Ammon's horn (tissue), 1 donor: Measurements from ENCODE around the gene TMEM61.
"Not testable (repeated sequence)": the region's sequence is repeated elsewhere in the genome, so short reads cannot be mapped to it uniquely, and the experiment has no call there.

ENCODE experiments used
- DNase-seq: peaks from one replicate; pipeline ENCODE4 v3.0.0-alpha.2; 2016; ENCODE audit warnings: low spot score

TMEM61 gene

DNA sequence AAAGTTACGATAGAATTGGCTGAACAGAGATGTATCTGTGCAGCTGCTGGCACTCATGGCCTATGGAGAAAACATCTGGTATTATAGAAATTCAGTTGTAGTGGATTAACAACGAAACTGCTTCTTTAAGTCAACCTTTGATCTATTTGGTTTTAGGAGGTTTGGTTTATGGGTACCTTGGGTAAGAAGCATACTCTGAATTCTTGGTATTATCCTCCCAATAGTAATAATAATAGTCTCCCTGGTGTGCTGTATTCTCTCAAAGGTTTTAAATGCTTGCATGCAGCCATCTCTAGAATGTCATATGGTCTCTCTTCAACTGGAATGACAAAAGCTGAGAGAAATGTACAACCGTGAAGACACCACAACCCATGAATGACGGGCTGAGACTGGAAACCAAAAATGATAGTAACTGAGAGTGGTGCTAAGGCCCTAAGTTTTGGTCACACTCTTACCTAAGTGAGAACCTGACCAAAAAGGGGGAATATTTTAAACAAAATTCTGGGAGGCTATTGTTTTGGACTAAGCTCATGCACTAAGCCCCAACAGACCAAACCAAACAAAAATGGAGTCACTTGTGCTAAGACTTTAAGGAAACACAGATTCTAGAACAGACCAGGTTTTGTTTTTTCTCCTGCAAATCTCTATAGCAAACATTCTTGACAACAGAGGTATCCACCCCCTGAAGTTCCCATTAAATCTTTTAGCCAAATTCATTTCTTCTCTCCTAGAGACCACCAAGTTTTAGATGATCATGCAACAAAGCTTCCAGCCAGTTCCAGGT, 17.6 kb upstream of the TMEM61 start:
- DNase-seq: no peak

DNA sequence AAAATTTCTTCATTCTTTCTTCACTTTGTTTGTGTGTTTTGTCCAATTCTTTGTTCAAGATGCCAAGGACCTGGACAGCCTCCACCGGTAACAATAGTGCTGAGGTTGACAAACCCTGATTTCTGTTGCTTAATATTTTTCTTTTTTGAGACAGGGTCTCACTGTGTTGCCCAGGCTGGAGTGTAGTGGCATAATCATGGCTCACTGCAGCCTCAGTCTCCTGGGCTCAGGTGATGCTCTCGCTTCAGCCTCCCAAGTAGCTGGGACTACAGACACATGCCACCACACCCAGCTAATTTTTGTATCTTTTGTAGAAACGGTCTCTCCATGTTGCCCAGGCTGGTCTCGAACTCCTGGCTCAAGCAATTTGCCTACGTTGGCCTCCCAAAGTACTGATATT, 16.6 kb upstream of the TMEM61 start:
- not testable (repeated sequence) for DNase-seq

DNA sequence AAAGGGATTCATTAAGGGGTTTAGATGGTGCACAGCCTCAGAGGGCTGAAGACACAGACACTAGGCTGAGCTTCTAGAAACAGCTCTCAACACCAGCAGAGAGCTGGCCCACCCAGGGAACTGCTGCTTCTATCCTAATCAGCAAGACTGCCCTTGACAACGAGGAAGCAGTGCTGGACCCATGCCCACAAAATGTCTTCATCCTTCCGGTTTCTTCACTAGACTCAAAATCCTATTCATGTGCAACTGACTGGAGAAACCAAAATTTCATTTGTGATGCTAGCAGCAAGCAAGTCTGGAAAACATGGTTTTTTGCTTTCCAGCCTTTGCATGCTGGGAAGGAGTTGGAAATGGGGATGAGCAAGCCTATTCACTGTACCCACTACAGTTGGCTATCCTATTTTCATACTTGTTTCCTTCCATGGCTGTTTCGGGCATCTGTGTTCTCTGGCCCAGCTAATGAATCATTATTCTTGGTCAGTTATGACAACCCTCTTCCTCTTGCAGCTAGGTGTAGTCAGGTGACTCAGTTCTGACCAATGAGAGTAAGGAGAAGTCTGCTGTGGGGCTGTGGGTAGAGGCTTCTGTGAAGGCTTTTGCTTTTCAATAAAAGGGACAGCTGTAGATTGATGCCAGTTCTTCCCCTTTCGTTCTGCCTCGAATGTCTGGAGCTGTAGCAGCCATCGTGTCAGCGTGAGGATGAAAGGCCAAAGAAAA, 14.6 kb upstream of the TMEM61 start:
- peak; percentile 39 for DNase-seq

DNA sequence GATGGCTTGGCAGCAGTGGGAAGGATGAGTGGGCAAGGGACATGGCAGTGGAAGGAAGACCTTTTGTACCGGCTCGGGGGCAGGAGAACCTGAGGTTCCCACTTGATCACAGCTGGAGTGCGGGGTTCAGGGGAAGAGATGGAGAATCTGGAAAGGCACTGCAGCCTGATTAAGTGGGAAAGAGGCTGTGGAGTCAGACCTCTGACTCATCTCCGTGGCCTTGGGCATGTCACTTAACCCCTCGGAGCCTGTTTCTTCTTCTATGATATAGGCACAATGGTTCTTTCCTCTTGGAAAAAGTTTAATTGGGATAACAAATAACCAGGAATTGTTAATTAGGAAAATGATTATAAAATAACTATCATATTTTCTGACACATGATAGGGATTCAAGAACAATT, 13.1 kb upstream of the TMEM61 start:
- no peak for DNase-seq

DNA sequence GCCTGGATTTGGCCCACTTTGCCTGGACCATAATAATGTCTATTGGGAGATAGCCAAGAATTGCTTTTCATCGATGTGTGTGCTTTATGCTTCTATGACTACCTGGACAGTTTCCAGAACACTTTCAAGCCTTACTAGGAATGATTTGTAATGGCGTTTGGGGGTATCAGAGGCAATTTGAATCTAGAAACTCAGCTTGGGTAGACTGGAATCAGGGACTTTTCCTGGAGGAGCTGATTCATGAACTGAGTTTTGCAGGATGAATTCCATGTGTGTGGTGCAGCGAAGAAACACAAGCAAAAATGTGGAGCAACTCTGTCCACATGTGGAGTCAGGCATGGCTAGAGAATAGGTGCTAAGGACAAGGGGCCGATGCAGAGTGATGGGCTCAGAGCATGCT, 11.9 kb upstream of the TMEM61 start:
- DNase-seq: no peak

DNA sequence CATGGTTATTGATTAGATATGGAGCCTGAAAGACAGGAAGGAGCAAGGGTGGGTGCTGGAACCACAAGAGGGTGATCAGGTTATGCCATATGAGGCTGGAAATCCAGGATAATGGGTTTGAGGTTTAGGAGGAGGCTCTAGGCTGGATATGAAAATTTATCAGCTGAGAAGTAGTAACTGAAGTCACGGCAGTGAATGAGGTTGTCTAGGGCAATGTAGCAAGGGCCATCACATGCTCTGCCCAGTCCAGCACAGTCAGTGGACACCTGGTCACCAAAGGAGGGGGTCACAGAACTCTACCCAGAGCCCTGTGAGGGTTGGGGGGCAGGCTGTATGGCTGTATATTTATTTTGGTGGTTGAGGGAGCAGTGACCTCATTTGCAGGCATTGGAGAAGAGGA, 10.5 kb upstream of the TMEM61 start:
- no peak for DNase-seq

DNA sequence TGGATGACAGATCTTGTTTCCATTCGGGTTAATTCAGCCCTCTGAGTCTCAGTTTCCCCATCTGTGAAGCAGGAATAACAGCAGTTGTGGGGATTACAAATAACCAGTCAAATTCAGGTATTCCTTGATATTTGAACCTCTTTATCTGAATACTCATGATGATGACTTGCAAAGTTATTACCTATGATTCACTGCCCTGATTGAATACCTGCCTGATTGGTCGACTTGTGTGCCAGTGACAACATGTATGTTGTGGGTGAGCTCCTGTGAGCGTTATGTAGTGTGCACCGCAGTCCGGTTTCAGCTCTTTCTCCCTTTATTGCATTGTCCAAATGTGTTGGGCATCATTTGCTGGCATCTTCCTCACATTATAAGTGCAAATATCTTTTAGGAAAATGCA, 9.5 kb upstream of the TMEM61 start:
- no peak for DNase-seq

DNA sequence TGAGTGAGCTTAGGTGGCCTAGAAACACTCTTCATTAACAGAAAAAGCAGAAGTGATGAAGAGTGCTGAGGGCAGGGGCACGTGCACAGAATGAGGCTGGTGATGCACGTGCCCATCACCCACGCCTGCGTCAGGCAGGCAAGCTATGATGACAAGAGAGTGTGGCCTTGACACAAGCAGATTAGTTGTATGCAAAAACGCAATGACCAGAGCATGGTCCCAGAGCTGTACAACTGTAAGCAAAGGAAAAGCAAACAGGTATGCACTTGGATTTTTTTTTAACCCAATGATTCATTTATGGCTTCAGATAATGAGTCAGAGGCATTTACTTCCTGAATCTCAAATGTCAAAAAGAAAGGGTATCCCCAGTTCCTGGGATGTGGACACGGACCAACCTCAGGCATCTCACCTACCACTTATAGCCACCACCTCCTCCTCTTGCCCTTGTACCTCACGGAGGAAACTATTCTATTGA, 9.1 kb upstream of the TMEM61 start:
- no peak for DNase-seq

DNA sequence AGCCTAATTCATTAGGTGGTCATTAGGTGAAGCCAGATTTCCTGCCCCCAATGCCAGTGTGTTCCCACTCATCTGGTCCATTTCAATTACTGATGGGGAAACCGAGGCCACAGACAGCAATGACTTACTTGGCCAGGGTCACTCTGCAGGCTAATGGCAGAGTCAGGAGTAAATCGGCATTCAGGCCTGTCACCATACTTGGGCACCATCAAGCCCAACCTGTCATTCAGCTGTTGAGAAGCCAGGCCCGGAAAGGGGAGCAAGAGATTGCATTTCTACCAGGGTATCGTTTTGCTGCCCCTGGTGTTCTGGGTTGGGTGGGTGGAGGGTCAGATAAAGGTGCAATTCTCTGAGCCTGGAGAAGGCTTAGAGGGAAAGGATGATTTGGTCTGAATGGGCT, 8.0 kb upstream of the TMEM61 start:
- DNase-seq: no peak

DNA sequence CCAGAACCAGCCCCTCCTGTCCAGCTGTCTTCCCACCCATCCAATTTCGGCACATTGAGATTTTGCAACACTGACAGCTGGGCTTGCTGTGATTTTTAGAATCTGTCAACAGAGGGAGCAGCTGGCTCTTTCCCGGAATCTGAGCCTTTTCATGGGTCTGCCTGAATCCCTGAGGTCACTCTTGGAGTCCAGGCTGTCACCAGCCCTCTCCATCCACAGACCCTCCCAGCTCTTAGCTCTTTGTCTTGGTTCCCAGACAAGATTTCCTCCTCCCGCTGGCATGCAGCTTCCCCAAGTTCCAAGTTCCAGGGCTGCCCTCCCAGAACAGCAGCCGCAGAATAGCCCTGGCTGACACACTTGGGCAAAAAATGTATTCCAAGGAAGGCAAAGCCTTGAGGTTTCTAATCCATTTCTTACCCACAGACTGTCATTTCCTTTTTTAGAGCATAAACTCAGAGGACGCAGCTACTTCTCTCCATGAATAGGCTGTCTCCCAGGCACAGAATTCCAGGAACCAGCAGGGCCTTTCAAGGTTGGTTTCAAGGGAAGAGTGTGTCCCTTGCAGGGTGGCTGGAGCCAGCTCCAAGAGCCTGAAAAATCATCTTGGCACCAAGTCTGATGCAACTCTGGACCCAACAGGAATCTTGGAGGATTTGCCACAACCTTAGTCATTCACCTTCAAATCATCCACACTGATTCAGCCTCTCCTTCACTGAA, 7.1 kb upstream of the TMEM61 start:
- peak; percentile 60 for DNase-seq

DNA sequence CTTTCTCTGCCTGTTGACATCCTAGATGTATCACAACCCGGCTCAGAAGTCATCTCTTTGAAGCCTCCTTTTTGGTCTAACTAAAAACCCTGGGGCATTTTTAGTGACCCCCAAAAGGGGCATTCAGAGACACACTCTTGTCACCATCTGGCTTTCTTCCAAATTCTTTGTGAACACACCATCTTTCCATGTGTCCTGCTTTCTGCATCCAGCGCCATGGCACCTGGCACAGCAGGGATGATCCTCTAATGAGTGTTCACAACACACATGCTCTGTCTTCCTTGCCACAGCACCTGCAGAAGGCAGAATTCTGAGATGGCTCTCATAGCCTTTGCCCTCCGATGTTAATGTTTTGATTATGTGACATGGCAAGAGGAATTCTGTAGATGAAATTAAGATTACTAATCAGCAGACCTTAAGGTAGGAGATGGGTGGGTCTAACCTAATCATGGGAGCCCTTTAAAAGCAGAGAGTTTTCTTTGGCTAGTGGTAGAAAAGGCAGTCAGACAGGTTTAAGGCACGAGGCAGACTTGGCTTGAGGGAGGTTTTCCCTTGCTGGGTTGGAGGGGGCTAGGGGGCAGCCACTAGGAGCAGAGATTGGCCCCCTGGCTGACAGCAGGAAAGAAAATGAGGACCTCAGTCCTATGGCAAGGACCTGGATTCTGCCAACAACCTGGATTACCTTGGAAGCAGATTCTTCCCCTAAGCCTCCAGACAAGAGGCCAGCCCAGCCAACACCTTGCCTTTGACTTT, 4.9 kb upstream of the TMEM61 start:
- DNase-seq: no peak

DNA sequence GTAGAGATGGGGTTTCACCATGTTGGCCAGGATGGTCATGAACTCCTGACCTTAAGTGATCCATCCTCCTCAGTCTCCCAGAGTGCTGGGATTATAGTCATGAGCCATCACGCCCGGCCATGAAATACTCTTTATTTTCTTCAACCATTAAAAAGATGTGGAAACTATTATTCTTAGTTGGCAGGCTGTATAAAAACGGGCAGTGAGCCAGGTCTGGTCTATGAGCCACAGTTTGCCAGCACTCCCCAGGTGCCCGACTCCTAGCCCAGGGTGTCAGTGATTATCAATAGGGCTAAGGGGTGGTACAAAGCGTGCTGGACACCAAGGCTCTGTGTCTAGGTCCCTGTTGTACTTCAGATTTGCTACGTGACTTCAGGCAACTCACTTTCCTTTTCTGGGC, 3.7 kb upstream of the TMEM61 start:
- no peak for DNase-seq

DNA sequence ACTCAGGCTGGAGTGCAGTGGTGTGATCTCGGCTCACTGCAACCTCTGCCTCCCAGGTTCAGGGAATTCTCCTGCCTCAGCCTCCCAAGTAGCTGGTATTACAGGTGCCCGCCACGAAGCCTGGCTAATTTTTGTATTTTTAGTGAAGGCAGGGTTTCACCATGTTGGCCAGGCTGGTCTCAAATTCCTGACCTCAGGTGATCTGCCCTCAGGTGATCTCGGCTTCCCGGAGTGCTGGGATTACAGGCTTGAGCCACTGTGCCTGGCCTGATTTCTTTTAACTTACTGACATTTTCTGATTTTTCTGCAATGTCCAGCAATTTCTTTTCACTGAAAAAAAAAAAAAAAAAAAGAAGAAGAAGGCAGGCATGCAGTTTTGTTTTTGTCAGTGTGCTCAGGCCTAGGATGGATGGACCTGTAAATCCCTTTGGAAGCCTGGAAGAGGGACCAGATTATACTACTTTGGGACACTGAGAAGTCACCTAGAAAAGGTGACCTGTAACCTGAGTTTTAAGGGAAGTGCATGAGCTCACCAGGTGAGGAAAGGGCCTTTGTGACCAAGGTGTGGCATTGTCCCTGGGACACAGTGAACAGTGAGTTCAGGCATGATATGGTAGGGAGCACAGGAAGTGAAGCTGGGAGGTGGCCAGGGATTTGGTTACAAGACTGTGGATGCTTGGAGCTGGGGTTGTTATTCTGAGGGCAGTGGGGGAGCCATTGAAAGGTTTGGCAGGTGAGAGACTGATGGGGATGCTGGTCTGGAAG, 2.7 kb upstream of the TMEM61 start:
- DNase-seq: no peak

DNA sequence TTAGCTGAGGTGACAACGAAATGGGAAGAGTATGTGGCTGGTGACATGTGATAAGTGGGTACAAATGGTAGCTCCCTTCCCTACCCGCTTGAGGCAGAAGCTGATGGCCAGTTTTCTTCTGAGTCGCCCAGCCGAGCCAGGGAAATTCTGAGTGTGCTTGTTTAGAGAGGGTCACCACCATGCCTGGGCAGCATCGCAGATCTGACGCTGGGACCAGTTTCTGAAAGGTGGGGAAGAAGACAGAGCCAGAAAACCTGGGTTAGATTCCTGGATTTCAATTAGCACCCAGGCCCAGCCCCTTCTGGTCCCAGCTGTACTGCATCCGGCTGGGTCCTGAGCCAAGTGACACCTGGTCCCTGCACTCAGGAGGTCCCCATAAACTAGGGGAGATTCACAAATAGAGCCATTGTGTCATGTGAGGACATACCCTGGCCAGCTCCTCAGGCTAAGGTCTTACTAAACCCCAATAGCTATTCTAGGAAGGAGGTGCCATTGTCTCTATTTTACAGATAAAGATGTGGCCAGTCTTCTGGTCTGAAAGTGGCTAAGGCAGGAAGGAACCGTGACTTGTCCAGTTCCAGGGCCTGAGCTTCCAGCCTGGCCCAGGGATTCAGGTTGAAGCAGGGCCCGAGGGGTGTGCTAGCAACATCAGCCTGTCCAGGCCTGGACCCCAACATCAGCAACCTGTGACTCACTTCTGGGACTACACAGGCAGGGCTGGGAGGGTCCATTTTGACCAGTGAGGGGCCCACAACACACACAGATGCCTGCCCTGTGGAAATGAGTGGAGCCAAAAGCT, 1.7 kb upstream of the TMEM61 start:
- DNase-seq: no peak

DNA sequence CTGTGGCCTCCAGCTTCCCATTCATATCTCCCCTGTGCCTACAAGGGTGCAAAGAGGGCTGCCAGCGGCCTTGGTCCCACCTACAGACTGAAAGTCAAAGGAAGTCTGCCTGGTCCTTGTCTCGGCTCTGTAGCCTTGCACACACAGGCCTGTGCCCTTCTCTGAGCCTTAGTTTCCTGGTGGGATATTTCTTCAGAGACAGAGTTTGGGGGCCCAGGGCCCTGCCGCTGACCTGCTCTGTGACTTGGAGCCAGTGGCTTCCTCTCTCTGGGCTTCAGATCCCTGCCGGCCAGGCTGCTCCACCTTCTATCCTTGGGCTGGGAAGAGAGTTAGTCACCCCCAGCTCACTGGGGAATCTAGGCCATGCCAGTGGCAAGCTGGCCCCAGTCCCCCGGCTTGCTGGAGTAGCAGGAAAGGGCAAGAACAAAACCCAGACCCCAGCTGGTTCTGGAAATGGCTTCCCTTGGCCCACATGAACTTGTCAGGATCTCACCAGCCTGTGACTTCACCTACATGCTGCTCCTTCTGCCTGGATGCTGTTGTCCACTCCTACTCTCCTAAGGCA, 1.0 kb upstream of the TMEM61 start:
- DNase-seq: no peak

DNA sequence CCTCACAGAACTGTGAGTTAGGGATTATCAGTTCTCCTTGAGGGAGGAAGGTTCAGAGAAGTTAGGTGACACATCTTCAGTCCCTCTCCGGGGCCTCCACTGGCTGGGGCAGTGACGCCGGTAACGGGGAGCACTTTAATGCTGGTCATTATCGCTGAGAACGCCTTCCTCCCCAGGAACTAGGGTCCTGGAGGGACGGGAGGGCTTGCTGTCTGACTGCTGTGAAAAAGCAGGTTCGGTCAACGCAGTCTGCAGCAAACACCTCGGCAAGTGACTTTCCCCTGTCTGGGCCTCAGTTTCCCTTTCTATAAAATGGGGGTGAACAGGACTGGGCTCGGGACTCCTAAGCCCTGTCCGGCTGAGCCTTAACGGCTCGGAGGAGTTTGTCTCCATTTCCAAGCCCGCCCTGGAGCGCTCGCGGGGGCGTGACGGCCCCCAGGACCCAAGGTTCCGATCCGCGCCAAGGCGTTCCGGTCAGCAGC, 341 bp upstream of the TMEM61 start:
- no peak for DNase-seq

DNA sequence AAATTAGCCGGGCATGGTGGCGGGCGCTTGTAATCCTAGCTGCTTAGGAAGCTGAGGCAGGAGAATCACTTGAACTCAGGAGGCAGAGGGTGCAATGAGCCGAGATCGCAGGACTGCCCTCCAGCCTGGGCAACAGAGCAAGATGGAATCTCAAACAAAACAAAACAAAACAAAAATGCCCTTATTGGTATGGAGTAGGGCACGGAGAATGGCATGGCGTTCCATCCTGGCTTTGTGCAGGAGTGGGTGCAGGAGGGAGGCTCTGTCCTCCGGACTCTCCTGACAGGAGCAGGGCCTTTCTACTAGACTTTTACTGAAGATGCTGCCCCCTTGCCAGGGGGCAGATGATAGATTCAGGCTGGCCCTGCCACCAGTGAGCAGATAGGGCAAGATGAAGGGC, 1.0 kb downstream of the TMEM61 start:
- DNase-seq: no peak

DNA sequence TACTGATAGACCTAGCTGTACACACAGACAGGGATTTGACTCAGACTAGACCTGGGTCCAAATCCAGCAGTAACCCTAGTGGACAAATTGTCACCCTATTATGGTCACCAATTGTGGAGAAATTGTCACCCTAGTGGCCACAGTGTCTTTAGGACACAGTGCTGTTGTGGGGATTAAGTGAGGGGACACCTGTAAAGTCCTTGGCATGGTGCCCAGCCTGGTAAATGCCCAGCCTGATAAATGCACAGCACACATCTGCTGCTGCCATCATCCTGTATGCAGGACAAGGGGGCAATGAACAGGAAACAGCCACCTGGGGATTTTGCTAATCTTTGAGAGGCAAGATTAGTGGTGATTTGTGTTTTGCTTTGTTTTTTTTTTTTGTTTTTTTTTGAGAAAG, 2.3 kb downstream of the TMEM61 start:
- DNase-seq: no peak

DNA sequence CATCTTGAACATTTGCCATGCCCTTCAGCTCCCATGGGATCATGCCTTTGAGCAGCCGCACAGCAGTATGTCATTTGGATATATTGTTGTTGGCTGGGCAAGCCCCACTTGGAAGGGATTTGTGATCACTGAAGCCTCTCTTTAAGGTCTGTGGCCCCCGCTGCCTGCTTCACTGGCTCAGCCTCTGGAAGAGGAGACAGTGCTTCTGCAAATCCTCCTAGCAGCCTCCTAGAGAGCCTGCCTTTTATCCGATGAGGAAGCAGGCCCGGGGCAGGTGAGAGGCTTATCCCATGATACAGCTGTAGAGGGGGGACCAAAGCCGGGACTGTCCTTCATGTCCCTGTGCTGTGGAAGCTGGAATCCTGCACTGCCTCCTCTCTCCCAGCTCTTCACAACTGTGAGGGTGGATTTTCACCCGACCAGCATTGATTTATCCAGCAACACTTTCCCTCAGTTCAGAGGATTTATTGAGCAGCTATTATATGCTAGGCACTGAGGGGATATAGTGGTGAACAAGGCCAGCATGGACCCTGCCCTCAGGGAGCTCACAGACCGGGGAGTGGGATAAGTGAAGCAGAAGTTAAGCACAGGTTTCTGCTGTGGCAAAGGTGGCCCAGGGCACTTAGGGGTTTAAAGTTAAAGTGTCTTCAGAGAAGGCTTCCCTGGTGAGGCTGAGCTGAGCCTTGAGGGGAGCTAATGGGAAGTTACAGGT, 3.9 kb downstream of the TMEM61 start:
- no peak for DNase-seq
